ENCODE results near the gene USP2.

DNA sequence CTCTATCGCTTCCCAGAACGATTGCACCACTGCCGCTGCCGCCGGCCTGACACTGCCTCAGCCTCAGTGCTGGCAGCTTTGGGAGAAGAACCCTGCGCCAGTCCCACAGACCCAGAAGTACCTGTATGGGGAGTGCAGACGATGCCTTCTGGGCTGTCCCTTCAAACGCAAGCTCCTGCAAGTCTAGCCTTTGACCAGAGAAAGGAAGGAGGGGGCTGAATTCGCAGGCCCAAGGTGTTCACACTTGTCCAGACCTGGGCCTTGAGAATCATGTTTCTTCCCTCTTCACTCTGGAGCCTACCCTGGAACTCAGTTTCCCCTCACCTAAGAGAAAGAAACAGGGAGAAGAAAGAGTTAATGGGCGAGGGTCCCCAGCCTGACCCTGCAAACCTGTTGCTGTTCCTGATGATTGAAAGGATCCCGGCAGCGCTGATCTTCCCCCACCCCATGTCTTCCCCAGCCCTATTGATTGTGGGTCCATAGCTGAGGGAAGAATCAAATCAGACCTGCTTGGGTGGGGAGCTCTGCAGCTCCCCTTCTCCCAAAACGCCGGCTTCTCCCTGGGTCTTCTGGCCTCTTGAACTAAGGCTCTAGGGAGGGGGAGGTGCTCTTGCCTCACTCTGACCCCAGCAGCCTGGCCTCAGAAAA is 63.8 kb downstream of the USP2 start:
- TF ChIP-seq EZH2 (optimal IDR thresholded peaks at IDR 0.05; ENCODE audit: low read depth, low read length), result no peak
- TF ChIP-seq, protein P1, sequence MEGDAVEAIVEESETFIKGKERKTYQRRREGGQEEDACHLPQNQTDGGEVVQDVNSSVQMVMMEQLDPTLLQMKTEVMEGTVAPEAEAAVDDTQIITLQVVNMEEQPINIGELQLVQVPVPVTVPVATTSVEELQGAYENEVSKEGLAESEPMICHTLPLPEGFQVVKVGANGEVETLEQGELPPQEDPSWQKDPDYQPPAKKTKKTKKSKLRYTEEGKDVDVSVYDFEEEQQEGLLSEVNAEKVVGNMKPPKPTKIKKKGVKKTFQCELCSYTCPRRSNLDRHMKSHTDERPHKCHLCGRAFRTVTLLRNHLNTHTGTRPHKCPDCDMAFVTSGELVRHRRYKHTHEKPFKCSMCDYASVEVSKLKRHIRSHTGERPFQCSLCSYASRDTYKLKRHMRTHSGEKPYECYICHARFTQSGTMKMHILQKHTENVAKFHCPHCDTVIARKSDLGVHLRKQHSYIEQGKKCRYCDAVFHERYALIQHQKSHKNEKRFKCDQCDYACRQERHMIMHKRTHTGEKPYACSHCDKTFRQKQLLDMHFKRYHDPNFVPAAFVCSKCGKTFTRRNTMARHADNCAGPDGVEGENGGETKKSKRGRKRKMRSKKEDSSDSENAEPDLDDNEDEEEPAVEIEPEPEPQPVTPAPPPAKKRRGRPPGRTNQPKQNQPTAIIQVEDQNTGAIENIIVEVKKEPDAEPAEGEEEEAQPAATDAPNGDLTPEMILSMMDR (IDR thresholded peaks at IDR 0.05; ENCODE audit: low read length), result no peak
- no peak for TF ChIP-seq EZH2phosphoT487 (IDR thresholded peaks at IDR 0.05; ENCODE audit: low read length)
